ENCODE data around the gene RSPH1. TPM values are rescaled to one million over a fixed set of nuclear protein-coding genes. Genes with fewer than 3 reads are reported as not detected.

Gene RSPH1
- total and polyA plus RNA-seq, 2 of the 8 experiments (the other 6 are each of a cell fraction or from before 2014, with no cell fraction given), result 0.24 TPM; not detected in 1

GRCh38 chr21:42439284-42440186 is 56.5 kb downstream of the RSPH1 start:
- no peak for FAIRE-seq
- Histone ChIP-seq H3K56ac (replicated peaks; ENCODE audit: insufficient read length, low read depth, low read length) (peak overlapping the region; percentile 100), H2AK5ac (ENCODE audit: low read depth, low read length) (no peak overlapping the region), H3K27me3 (replicated peaks in 1 of 4; ENCODE audit: control insufficient read depth in 3 of 4, extremely low read depth in 1 of 4, insufficient read depth in 3 of 4, low read length in 3 of 4) (no peaks in the 10 kb centered on the region), H3K79me2 (ENCODE audit: control insufficient read depth in 1 of 2, insufficient read depth in 2 of 2, low read length in 2 of 2) (no peaks in the 10 kb centered on the region), H3K9ac (replicated peaks in 1 of 4; ENCODE audit: extremely low read depth in 1 of 4, low read depth in 3 of 4, low read length in 3 of 4) (no peak overlapping the region), H3K36me3 (ENCODE audit: control insufficient read depth in 2 of 4, insufficient read depth in 4 of 4, low read length in 3 of 4) (no peaks in the 10 kb centered on the region), H3K27ac (ENCODE audit: low read depth, low read length) (no peak overlapping the region), H3K14ac (ENCODE audit: insufficient read length) (peak overlapping the region; percentile 33), H3K79me1 (ENCODE audit: low read depth, low read length) (no peaks in the 10 kb centered on the region), H2BK120ac (replicated peaks; ENCODE audit: low read depth, low read length) (no peak overlapping the region), H3K9me3 (ENCODE audit: insufficient read depth in 2 of 2, low read depth in 1 of 2, low read length in 1 of 2) (no peaks in the 10 kb centered on the region), H2BK5ac (ENCODE audit: low read depth, low read length) (no peak overlapping the region), H4K91ac (replicated peaks; ENCODE audit: insufficient read length, low read length) (peak overlapping the region; percentile 59), H2BK15ac (ENCODE audit: low read length) (peak overlapping the region; percentile 83; the same call in 1 of the 2 replicates), H3K23ac (ENCODE audit: insufficient read length) (no peak overlapping the region), H3K4me3 (ENCODE audit: extremely low read depth in 1 of 4, insufficient read depth in 2 of 4, low read depth in 3 of 4, low read length in 4 of 4) (no peak overlapping the region), H3K4me2 (ENCODE audit: insufficient read depth in 1 of 2, low read depth in 2 of 2, low read length in 2 of 2) (no peak overlapping the region), H3K23me2 (ENCODE audit: low read depth, low read length) (peaks cover 6% of the 10 kb centered on the region; the same call in 1 of the 2 replicates), H3K4ac (replicated peaks; ENCODE audit: insufficient read length, low read depth, low read length) (no peak overlapping the region), H3K18ac (ENCODE audit: extremely low read depth, low read length) (no peak overlapping the region), H3K4me1 (replicated peaks in 1 of 4; ENCODE audit: control insufficient read depth in 3 of 4, insufficient read depth in 4 of 4, low read length in 3 of 4) (no peaks in the 10 kb centered on the region), H2BK20ac (ENCODE audit: low read length) (no peak overlapping the region), H2AFZ (ENCODE audit: low read length) (no peak overlapping the region), H4K20me1 (replicated peaks in 1 of 2; ENCODE audit: control insufficient read depth in 1 of 2, insufficient read depth in 2 of 2, low read length in 2 of 2) (peaks cover 0 to 7% of the 10 kb centered on the region in 2 experiments), H4K8ac (ENCODE audit: extremely low read depth, insufficient read depth, low read length) (no peak overlapping the region), H2BK12ac (ENCODE audit: low read depth, low read length) (no peak overlapping the region), H4K5ac (ENCODE audit: insufficient read length, low read depth, low read length) (no peak overlapping the region)
- DNase-seq (ENCODE audit: low read depth in 1 of 2, low spot score in 2 of 2), result no peak
- CTCF ChIA-PET (ENCODE audit: partially characterized antibody), result interaction anchor here (1.0 to 1.2 kb wide), 3 partner anchors 14 to 128 kb away, joined by 3 to 4 read pairs (median 4); no protein-coding TSS in a partner anchor
- 89% methylated on average over 16 of the region's 17 CpGs; no CpG with 5 or more reads in 1 of the 2 experiments for WGBS, 2 experiments (ENCODE audit: extremely low coverage in 1 of 2, insufficient coverage in 1 of 2, insufficient read length in 1 of 2, insufficient replicate concordance in 2 of 2, low coverage in 1 of 2, low lambda C conversion rate in 2 of 2, missing lambda C conversion rate in 1 of 2)
- POLR2A ChIA-PET (ENCODE audit: partially characterized antibody), result no interaction called here
- TF ChIP-seq HDAC2 (IDR thresholded peaks at IDR 0.05; ENCODE audit: borderline replicate concordance in 1 of 2, low read depth in 2 of 2, low read length in 2 of 2) (no peak), RXRA (IDR thresholded peaks at IDR 0.05; ENCODE audit: insufficient read depth, low read depth, low read length) (no peak), CTCF (IDR thresholded peaks at IDR 0.05; ENCODE audit: control extremely low read depth in 1 of 3, insufficient read depth in 1 of 3, low read depth in 1 of 3, low read length in 3 of 3) (no peak), BCL11A (IDR thresholded peaks at IDR 0.05; ENCODE audit: low read depth in 2 of 2, low read length in 2 of 2) (no peak), CTBP2 (IDR thresholded peaks at IDR 0.05; ENCODE audit: borderline replicate concordance, insufficient read depth, insufficient read length, low read length) (no peak), TAF1 (IDR thresholded peaks at IDR 0.05; ENCODE audit: low read depth, low read length) (no peak), EGR1 (IDR thresholded peaks at IDR 0.05; ENCODE audit: borderline replicate concordance, low read depth, low read length) (no peak)
- TF ChIP-seq, protein P1, sequence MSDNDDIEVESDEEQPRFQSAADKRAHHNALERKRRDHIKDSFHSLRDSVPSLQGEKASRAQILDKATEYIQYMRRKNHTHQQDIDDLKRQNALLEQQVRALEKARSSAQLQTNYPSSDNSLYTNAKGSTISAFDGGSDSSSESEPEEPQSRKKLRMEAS (IDR thresholded peaks at IDR 0.05), result no peak

All from H1 (cell line).